Esophagus muscularis mucosa (tissue), 4 donors: ENCODE results near the gene CRELD1. TPM values are rescaled to one million over a fixed set of nuclear protein-coding genes. Genes with fewer than 3 reads are reported as not detected.

ENCODE experiments used
- DNase-seq: peaks from one replicate; pipeline ENCODE4 v3.0.0-alpha.2; 2017; ENCODE audit errors: extremely low spot score
- H3K27ac ChIP-seq, 4 donors: fragments of 200-600 bp; sonication (generic); replicated peaks in 1 of 4; 1 replicate in 3 of 4; 2 replicates in 1 of 4; pipeline ENCODE4 v1.5.1; 2016 to 2019; ENCODE audit warnings: mild to moderate bottlenecking in 1 of 4
- H3K27me3 ChIP-seq, 4 donors: fragments of 200-600 bp; sonication (generic); one replicate each; pipeline versions ENCODE4 v1.5.1 to v1.6.0; 2016 to 2019
- H3K36me3 ChIP-seq, 4 donors: fragments of 200-600 bp; sonication (generic); one replicate each; pipeline ENCODE4 v1.5.1; 2016 to 2019
- H3K4me1 ChIP-seq, 4 donors: fragments of 200-600 bp; sonication (generic); one replicate each; pipeline ENCODE4 v1.5.1; 2016 to 2019
- H3K4me3 ChIP-seq, 4 donors: fragments of 200-600 bp; sonication (generic); 1 replicate in 2 of 4; 2 replicates in 2 of 4; pipeline ENCODE4 v1.5.1; 2016 to 2019; ENCODE audit warnings: mild to moderate bottlenecking in 4 of 4, moderate library complexity in 1 of 4
- H3K9me3 ChIP-seq, 4 donors: fragments of 200-600 bp; sonication (generic); 1 replicate in 3 of 4; 2 replicates in 1 of 4; pipeline ENCODE4 v1.5.1; 2016 to 2019
- EP300 ChIP-seq: sonication (generic); formaldehyde crosslinking; IDR thresholded peaks from one replicate; pipeline ENCODE4 v1.6.1; 2017; ENCODE audit warnings: antibody characterized with exemption
- POLR2A ChIP-seq: fragments of 450-650 bp; IDR thresholded peaks from one replicate; pipeline ENCODE4 v1.6.1; 2017; ENCODE audit warnings: antibody characterized with exemption, moderate library complexity, mild to moderate bottlenecking, low read depth
- POLR2AphosphoS5 ChIP-seq, 2 donors: sonication (generic); formaldehyde crosslinking; IDR thresholded peaks; one replicate each; pipeline ENCODE4 v1.6.1; 2017; ENCODE audit warnings: antibody characterized with exemption in 2 of 2
- WGBS: methylation state at CpG from one replicate; pipeline ENCODE4 v1.1.5; 2018; 5-methylcytosine and 5-hydroxymethylcytosine counted together
- intact Hi-C: fragments of 100-400 bp; cut with DNase I; formaldehyde crosslinking; loops from one replicate; pipeline ENCODE4 v1.15.1; 2023
- total RNA-seq, 4 donors: library from RNA; depleted of rRNA; stranded (reverse); fragments of >200 nt; gene quantifications; one replicate each; pipeline versions ENCODE4 v1.1.0 to v1.2.1, GENCODE V29; 2016
- TF ChIP-seq, protein P1 (sequence below), 3 experiments: fragments of 200-600 bp in 2 of 3; fragments of 450-650 bp in 1 of 3; sonication (generic) in 2 of 3; IDR thresholded peaks; one replicate each; pipeline ENCODE4 v1.5.1; 2017 to 2019; ENCODE audit warnings: antibody characterized with exemption in 3 of 3, mild to moderate bottlenecking in 2 of 3, moderate library complexity in 1 of 3

The CRELD1 gene
- total RNA-seq, 4 donors from 2014 or later: 38.6 to 62.9 (median 52.0) TPM

DNA sequence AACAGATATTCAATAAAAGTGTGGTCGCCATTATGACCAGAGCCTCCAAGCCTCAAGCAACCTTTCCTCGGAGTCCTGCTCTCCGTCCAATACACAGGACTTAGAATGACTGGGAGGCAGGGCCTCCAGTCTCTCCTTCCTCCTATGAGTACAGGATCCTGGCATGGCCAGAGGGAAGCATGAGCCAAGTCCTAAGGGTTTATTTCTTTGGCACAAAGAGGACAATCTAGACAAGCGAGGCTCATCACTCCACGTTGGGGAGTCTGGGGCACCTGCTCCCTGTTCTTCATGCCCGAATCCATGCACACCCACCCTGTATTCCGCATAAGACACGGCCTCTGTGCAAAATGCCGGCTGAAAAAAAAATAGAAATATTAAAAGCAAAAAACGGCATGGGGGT lies 11.7 kb downstream of the CRELD1 start:
- DNase-seq: no peak
- 59% methylated on average over 10 of the region's 10 CpGs for WGBS
- H3K36me3 ChIP-seq: peaks cover 10 to 53% (median 45%) of the 10 kb centered on the region in 4 donors
- H3K27ac ChIP-seq: peak overlapping the region; percentile 87 to 93 (median 90)
- no peak for TF ChIP-seq EP300
- no peak for TF ChIP-seq POLR2AphosphoS5 (IDR thresholded peaks at IDR 0.05)
- no peak for TF ChIP-seq POLR2A
- TF ChIP-seq, protein P1, sequence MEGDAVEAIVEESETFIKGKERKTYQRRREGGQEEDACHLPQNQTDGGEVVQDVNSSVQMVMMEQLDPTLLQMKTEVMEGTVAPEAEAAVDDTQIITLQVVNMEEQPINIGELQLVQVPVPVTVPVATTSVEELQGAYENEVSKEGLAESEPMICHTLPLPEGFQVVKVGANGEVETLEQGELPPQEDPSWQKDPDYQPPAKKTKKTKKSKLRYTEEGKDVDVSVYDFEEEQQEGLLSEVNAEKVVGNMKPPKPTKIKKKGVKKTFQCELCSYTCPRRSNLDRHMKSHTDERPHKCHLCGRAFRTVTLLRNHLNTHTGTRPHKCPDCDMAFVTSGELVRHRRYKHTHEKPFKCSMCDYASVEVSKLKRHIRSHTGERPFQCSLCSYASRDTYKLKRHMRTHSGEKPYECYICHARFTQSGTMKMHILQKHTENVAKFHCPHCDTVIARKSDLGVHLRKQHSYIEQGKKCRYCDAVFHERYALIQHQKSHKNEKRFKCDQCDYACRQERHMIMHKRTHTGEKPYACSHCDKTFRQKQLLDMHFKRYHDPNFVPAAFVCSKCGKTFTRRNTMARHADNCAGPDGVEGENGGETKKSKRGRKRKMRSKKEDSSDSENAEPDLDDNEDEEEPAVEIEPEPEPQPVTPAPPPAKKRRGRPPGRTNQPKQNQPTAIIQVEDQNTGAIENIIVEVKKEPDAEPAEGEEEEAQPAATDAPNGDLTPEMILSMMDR (IDR thresholded peaks at IDR 0.05): no peak
- peaks cover 0 to 6% (median 0%) of the 10 kb centered on the region in 4 donors for H3K27me3 ChIP-seq
- intact Hi-C loops: no loop called here
- no peaks in the 10 kb centered on the region for H3K9me3 ChIP-seq
- no peak overlapping the region for H3K4me3 ChIP-seq
- peaks cover 13 to 44% (median 30%) of the 10 kb centered on the region in 4 donors for H3K4me1 ChIP-seq

GRCh38 chr3:9946112-9947024 lies 12.7 kb downstream of the CRELD1 start:
- WGBS: 15% methylated on average over 8 of the region's 90 CpGs
- Histone ChIP-seq H3K27me3 (peaks cover 0 to 6% (median 0%) of the 10 kb centered on the region in 4 donors), H3K4me1 (peaks cover 13 to 47% (median 33%) of the 10 kb centered on the region in 4 donors), H3K9me3 (no peaks in the 10 kb centered on the region), H3K36me3 (peaks cover 10 to 45% (median 38%) of the 10 kb centered on the region in 4 donors), H3K4me3 (peak overlapping the region; percentile 65 to 79 (median 71)), H3K27ac (peak overlapping the region; percentile 87 to 93 (median 90))
- no peak for TF ChIP-seq EP300
- no peak for TF ChIP-seq POLR2A
- peak; percentile 78 to 81 for TF ChIP-seq POLR2AphosphoS5 (IDR thresholded peaks at IDR 0.05)
- TF ChIP-seq, protein P1 (IDR thresholded peaks at IDR 0.05): peak; percentile 73 to 81 (median 79)
- intact Hi-C loops: no loop called here
- DNase-seq: peak; percentile 93

DNA sequence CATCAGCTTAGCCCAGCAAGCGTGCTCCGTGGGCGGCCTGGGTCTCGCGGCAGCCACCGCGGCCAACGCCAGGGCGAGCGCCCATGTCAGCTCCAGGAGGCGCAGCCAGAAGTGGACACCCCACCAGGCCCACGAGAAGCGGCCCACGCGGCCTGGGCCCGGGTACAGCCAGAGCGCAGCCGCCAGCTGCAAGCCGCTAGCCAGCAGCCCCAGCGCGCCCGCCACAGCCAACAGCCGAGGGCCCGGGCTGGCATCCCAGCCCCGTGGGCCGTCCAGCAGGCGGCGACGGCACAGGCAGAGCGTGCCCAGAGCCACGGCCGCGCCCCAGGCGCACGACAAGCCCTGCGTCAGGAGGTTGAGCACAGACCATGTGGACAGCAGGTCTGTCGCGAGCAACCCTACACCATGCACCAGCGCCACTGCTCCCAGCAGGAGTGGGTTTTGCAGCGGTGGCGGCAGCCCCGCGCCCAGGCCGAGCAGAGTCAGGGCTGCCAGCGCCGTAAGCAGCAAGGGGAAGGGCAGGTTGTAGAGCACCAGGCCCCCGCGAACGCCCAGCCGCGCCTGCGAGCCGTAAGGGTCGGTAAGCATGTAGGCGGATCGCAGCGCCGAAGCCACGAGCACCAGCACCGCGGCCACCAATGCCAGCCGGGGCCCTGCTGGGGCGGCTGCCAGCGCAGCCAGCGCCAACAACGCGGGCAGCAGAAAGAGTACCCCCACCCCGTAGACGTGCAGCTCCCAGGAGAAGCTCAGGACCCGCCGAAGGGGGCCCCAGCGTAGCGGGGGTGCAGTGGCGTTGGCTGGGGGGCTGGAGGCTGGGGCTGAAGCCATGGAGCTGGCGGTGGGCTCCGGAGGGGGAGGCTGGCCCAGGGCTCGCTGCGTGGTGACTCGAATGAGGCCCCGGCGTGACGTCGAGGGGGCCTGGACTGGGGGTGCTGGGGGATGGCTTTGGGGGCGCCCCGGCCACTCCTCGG lies 13.7 kb downstream of the CRELD1 start:
- peak overlapping the region; percentile 65 to 79 (median 71) for H3K4me3 ChIP-seq
- H3K27ac ChIP-seq: peak overlapping the region; percentile 87 to 93 (median 90)
- peaks cover 23 to 57% (median 43%) of the 10 kb centered on the region in 4 donors for H3K4me1 ChIP-seq
- TF ChIP-seq POLR2A (no peak), POLR2AphosphoS5 (IDR thresholded peaks at IDR 0.05) (peak; percentile 60 to 76)
- TF ChIP-seq, protein P1 (IDR thresholded peaks at IDR 0.05): peak; percentile 61 to 75 (median 70)
- peaks cover 0 to 9% (median 0%) of the 10 kb centered on the region in 4 donors for H3K27me3 ChIP-seq
- peaks cover 10 to 43% (median 31%) of the 10 kb centered on the region in 4 donors for H3K36me3 ChIP-seq
- 52% methylated on average over 32 of the region's 86 CpGs for WGBS
- DNase-seq: no peak
- intact Hi-C loops: no loop called here
- no peaks in the 10 kb centered on the region for H3K9me3 ChIP-seq

- TF ChIP-seq EP300 (no peak), POLR2AphosphoS5 (IDR thresholded peaks at IDR 0.05) (no peak), POLR2A (no peak)
- TF ChIP-seq, protein P1 (IDR thresholded peaks at IDR 0.05): no peak
- intact Hi-C loops: no loop called here
- Histone ChIP-seq H3K4me1 (peaks cover 25 to 59% (median 45%) of the 10 kb centered on the region in 4 donors), H3K4me3 (no peak overlapping the region), H3K9me3 (no peaks in the 10 kb centered on the region), H3K27ac (no peak overlapping the region), H3K27me3 (peaks cover 0 to 12% (median 0%) of the 10 kb centered on the region in 4 donors), H3K36me3 (peaks cover 3 to 30% (median 18%) of the 10 kb centered on the region in 4 donors)
- WGBS: 90% methylated on average over 2 of the region's 3 CpGs
- DNase-seq: no peak
These were observed 15.0 kb downstream of the CRELD1 start for GRCh38 chr3:9948586-9948985.
